ENCODE data around the gene MLXIP. TPM values are rescaled to one million over a fixed set of nuclear protein-coding genes. Genes with fewer than 3 reads are reported as not detected.

MLXIP gene
- total and polyA plus RNA-seq, 2 of the 8 experiments (the other 6 are each of a cell fraction or from before 2014, with no cell fraction given): 5.5 to 40.5 TPM

DNA sequence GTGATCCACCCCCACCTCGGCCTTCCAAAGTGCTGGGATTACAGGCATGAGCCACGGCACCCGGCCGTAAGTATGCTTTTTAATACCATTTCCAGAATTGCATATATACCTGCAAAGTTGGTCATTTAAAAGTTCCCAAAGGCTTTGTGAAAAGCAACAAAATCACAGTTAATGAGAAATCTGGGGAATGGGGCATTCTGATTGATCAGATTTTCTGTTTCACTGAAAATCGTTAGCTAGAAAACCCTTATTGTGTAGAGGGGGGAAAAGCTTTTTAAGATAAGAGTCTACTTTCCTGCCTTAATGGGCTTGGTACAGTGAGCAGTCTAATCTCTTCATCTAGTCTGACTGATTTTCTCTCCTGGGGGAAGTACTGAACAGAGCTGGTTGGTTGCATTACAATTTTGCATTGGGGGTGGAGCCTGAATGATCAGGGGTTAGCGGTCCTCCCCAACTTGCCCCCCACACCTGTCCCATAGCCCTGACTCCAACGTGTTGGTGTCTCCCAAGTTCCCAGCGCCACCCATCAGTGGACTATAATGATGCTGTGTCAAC, 71.6 kb downstream of the MLXIP start (continued):
- TF ChIP-seq EZH2 (IDR thresholded peaks at IDR 0.05; ENCODE audit: low read depth, low read length, severe bottlenecking): no peak
- TF ChIP-seq MAFK (IDR thresholded peaks at IDR 0.05; ENCODE audit: low read depth, low read length): no peak
